HFFc6 (cell line): ENCODE results near the gene MCM3AP. TPM values are rescaled to one million over a fixed set of nuclear protein-coding genes. Genes with fewer than 3 reads are reported as not detected.

Experiments
- DNase-seq: peaks from one replicate; pipeline ENCODE4 v3.0.0-alpha.2; 2018
- H3K27ac Mint-ChIP-seq: 2 replicates; pipeline ENCODE4 v1.8.0; 2020; ENCODE audit warnings: mild to moderate bottlenecking, mixed read lengths
- H3K27me3 Mint-ChIP-seq: 2 replicates; pipeline ENCODE4 v1.8.0; 2021; ENCODE audit warnings: mild to moderate bottlenecking, moderate library complexity, mixed read lengths; ENCODE audit not compliant: insufficient read depth
- H3K36me3 Mint-ChIP-seq: 2 replicates; pipeline ENCODE4 v1.8.0; 2021; ENCODE audit warnings: low read depth, mixed read lengths
- H3K4me1 Mint-ChIP-seq: 2 replicates; pipeline ENCODE4 v1.8.0; 2020; ENCODE audit warnings: low read depth, mixed read lengths
- H3K4me3 Mint-ChIP-seq: 2 replicates; pipeline ENCODE4 v1.8.0; 2020; ENCODE audit warnings: mild to moderate bottlenecking, moderate library complexity, mixed read lengths
- H3K9me3 Mint-ChIP-seq: 2 replicates; pipeline ENCODE4 v1.8.0; 2020; ENCODE audit warnings: mild to moderate bottlenecking, mixed read lengths
- CTCF ChIP-seq: fragments of 200-600 bp; sonication (generic); IDR thresholded peaks from 2 replicates; pipeline ENCODE4 v1.5.0; 2021; ENCODE audit warnings: antibody characterized with exemption, mild to moderate bottlenecking
- total RNA-seq, 6 experiments: library from RNA; stranded (reverse); fragmentation: NEBNext Ultra II Directional; extraction: Animal tissue kit (Norgen Biotek cat#: 25700); gene quantifications; 2 replicates in 1 of 6; 3 replicates in 5 of 6; pipeline ENCODE4 v1.2.3, GENCODE V29; 2021

MCM3AP gene
- total RNA-seq, 6 experiments from 2014 or later = 85.7 to 91.8 (median 86.9) TPM

GRCh38 chr21:46252840-46253239 is 32.6 kb downstream of the MCM3AP start:
- H3K27me3 Mint-ChIP-seq = no peaks in the 10 kb centered on the region; the same call in 1 of the 2 replicates
- H3K4me1 Mint-ChIP-seq = peaks cover 6% of the 10 kb centered on the region; the same call in 1 of the 2 replicates
- peaks cover 54% of the 10 kb centered on the region for H3K36me3 Mint-ChIP-seq

DNA sequence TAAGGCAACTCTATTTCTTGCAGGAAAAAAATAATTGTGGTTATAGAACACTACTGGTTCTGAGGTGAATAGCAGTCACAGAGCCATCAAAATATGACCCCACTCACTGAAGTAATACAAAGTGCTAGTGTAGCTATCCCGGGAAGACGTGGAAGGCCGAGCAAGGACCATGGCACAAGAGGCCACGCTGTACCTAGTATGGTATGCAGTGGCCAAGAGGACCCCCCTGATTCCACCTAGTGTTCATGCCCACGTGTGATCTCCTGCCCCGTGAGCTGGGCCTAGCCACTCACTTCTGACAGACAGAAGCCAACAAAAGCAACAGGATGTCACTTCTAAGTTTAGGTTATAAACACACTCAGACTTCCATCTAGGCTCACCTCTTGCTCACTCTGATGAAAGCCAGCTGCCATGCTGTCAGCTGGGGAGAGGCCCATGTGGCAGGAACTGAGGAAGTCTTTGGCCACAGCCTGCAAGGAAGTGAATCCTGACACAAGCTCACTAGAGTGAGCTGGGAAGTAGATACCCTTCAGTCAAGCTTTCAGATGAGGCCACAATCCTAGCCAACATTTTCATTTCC is 35.2 kb downstream of the MCM3AP start:
- Mint-ChIP-seq H3K4me3 (no peak overlapping the region), H3K4me1 (peaks cover 6% of the 10 kb centered on the region; the same call in 1 of the 2 replicates), H3K36me3 (peaks cover 55% of the 10 kb centered on the region), H3K27ac (peak overlapping the region; percentile 6; the same call in 1 of the 2 replicates), H3K9me3 (no peaks in the 10 kb centered on the region), H3K27me3 (no peaks in the 10 kb centered on the region; the same call in 1 of the 2 replicates)
- no peak for DNase-seq
- no peak for TF ChIP-seq CTCF

More at GRCh38 chr21:46252840-46253239, 32.6 kb downstream of the MCM3AP start:
- Mint-ChIP-seq H3K4me3 (no peak overlapping the region), H3K27ac (no peak overlapping the region), H3K9me3 (no peaks in the 10 kb centered on the region)
- no peak for TF ChIP-seq CTCF
- no peak for DNase-seq

DNA sequence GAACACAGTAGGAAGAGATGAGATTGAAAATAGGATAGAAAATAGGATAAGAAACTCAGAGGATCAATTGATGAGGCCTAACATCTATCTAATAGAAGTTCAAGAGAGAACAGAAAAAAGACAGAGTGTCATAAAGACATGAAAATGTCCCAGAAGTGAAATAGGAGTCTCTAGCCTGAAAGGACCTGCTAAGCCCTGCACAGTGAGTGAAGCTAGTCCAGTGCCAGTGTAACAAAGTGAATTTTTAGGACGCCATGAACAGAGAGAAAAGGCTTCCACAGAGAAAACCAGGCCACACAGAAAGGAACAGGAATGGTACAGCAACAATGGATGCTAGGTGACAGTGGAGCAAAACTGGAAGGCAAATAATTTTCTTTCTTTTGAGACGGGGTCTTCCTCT is 36.6 kb downstream of the MCM3AP start:
- no peak for TF ChIP-seq CTCF
- H3K36me3 Mint-ChIP-seq = peaks cover 41% of the 10 kb centered on the region
- H3K4me3 Mint-ChIP-seq = no peak overlapping the region
- H3K4me1 Mint-ChIP-seq = peaks cover 6% of the 10 kb centered on the region; the same call in 1 of the 2 replicates
- no peaks in the 10 kb centered on the region; the same call in 1 of the 2 replicates for H3K27me3 Mint-ChIP-seq
- no peaks in the 10 kb centered on the region for H3K9me3 Mint-ChIP-seq
- DNase-seq = no peak
- H3K27ac Mint-ChIP-seq = no peak overlapping the region

- Mint-ChIP-seq H3K4me3 (no peak overlapping the region), H3K36me3 (peaks cover 39% of the 10 kb centered on the region), H3K4me1 (peaks cover 6% of the 10 kb centered on the region; the same call in 1 of the 2 replicates), H3K27ac (no peak overlapping the region), H3K9me3 (no peaks in the 10 kb centered on the region), H3K27me3 (no peaks in the 10 kb centered on the region; the same call in 1 of the 2 replicates)
- TF ChIP-seq CTCF = no peak
- DNase-seq = no peak
These were observed 37.0 kb downstream of the MCM3AP start for GRCh38 chr21:46248422-46248782.

DNA sequence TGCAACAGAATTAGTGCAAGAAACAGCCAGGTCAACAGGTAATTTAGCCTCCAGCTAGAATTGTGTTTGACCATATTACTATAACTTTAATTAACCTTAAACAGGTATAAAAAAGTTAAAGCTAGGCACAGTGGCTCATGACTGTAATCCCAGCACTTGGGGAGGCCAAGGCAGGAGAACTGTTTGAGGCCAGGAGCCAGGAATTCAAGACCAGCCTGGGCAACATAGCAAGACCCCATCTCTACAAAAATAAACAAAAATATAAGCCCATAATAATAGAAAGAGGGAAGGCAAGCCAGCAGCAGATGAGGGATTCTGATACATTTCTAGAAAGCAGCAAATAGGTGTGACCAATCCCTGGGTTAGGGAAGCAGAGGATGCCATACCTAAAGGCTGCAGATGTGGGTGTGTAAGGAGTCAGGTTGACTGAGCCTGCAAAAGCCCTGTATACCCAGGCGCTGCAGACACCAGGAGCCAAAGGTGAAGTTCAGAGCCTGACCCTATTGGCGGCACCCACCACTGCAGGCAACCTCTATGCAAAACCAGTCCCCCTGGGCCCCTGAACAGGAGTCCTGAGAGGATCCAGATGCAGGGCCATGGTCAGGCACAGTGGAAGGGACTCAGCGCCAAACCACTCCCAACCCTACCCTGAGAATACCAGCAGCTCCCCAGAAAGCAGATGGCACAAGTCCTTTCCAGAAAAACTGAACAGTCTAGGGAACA is 37.6 kb downstream of the MCM3AP start:
- no peaks in the 10 kb centered on the region for H3K9me3 Mint-ChIP-seq
- no peak for DNase-seq
- H3K27ac Mint-ChIP-seq = no peak overlapping the region
- no peak for TF ChIP-seq CTCF
- H3K27me3 Mint-ChIP-seq = peaks cover 3% of the 10 kb centered on the region; the same call in 1 of the 2 replicates
- peaks cover 42% of the 10 kb centered on the region for H3K36me3 Mint-ChIP-seq
- peaks cover 6% of the 10 kb centered on the region; the same call in 1 of the 2 replicates for H3K4me1 Mint-ChIP-seq
- no peak overlapping the region for H3K4me3 Mint-ChIP-seq
